Endothelial cell (in vitro differentiated cells): ENCODE results near the gene ANGEL2. TPM values are rescaled to one million over a fixed set of nuclear protein-coding genes. Genes with fewer than 3 reads are reported as not detected.
"Not testable (repeated sequence)": the region's sequence is repeated elsewhere in the genome, so short reads cannot be mapped to it uniquely, and the experiment has no call there.

Source experiments
- DNase-seq: peaks from one replicate; pipeline ENCODE4 v3.0.0; 2021; ENCODE audit warnings: low spot score
- H3K27ac Mint-ChIP-seq: one replicate; pipeline ENCODE4 v1.8.0; 2021; ENCODE audit warnings: mixed read lengths, inconsistent platforms; ENCODE audit not compliant: unreplicated experiment
- H3K27me3 Mint-ChIP-seq: one replicate; pipeline ENCODE4 v1.8.0; 2021; ENCODE audit warnings: mild to moderate bottlenecking, moderate library complexity, mixed read lengths, inconsistent platforms; ENCODE audit not compliant: unreplicated experiment
- H3K36me3 Mint-ChIP-seq: one replicate; pipeline ENCODE4 v1.8.0; 2021; ENCODE audit warnings: mild to moderate bottlenecking, low read depth, mixed read lengths, inconsistent platforms; ENCODE audit not compliant: unreplicated experiment
- H3K4me1 Mint-ChIP-seq: one replicate; pipeline ENCODE4 v1.8.0; 2021; ENCODE audit warnings: mild to moderate bottlenecking, mixed read lengths, inconsistent platforms; ENCODE audit not compliant: unreplicated experiment
- H3K4me3 Mint-ChIP-seq: one replicate; pipeline ENCODE4 v1.8.0; 2021; ENCODE audit warnings: mild to moderate bottlenecking, mixed read lengths, inconsistent platforms; ENCODE audit not compliant: unreplicated experiment
- H3K9me3 Mint-ChIP-seq: one replicate; pipeline ENCODE4 v1.8.0; 2021; ENCODE audit warnings: mixed read lengths, inconsistent platforms; ENCODE audit not compliant: unreplicated experiment
- CTCF ChIP-seq: fragments of 200-600 bp; sonication (generic); IDR thresholded peaks from one replicate; pipeline ENCODE4 v1.5.0; 2021; ENCODE audit warnings: antibody characterized with exemption; ENCODE audit not compliant: unreplicated experiment
- total RNA-seq: library from RNA; stranded (reverse); fragmentation: NEBNext Ultra II Directional; extraction: Animal tissue kit (Norgen Biotek cat#: 25700); gene quantifications from one replicate; pipeline ENCODE4 v1.2.1, GENCODE V29; 2021; ENCODE audit not compliant: unreplicated experiment

ANGEL2 gene
- total RNA-seq, 1 donor from 2014 or later: 32.4 TPM

- no peak for TF ChIP-seq CTCF
- Mint-ChIP-seq H3K9me3 (no peaks in the 10 kb centered on the region), H3K27ac (no peak overlapping the region), H3K4me1 (peaks cover 17% of the 10 kb centered on the region), H3K27me3 (peaks cover 1% of the 10 kb centered on the region), H3K36me3 (peaks cover 8% of the 10 kb centered on the region), H3K4me3 (no peak overlapping the region)
- no peak for DNase-seq
Observed at GRCh38 chr1:212968368-212968863, 47.3 kb downstream of the ANGEL2 start.

- H3K36me3 Mint-ChIP-seq: peaks cover 8% of the 10 kb centered on the region
- peaks cover 1% of the 10 kb centered on the region for H3K27me3 Mint-ChIP-seq
- no peak overlapping the region for H3K4me3 Mint-ChIP-seq
- H3K27ac Mint-ChIP-seq: peak overlapping the region; percentile 1
- peak; percentile 68 for TF ChIP-seq CTCF
- peak; percentile 35 for DNase-seq
- H3K4me1 Mint-ChIP-seq: peaks cover 17% of the 10 kb centered on the region
- H3K9me3 Mint-ChIP-seq: no peaks in the 10 kb centered on the region
Observed at GRCh38 chr1:212967801-212968200, 47.9 kb downstream of the ANGEL2 start.

GRCh38 chr1:212966616-212967015 lies 49.1 kb downstream of the ANGEL2 start:
- Mint-ChIP-seq H3K4me3 (no peak overlapping the region), H3K9me3 (no peaks in the 10 kb centered on the region), H3K27me3 (peaks cover 3% of the 10 kb centered on the region), H3K4me1 (peaks cover 17% of the 10 kb centered on the region), H3K27ac (no peak overlapping the region), H3K36me3 (peaks cover 15% of the 10 kb centered on the region)
- no peak for TF ChIP-seq CTCF
- DNase-seq: no peak

- H3K9me3 Mint-ChIP-seq, DNase-seq, H3K4me3 Mint-ChIP-seq, H3K27ac Mint-ChIP-seq, H3K27me3 Mint-ChIP-seq: not testable (repeated sequence)
- Mint-ChIP-seq H3K36me3 (peaks cover 15% of the 10 kb centered on the region), H3K4me1 (peaks cover 19% of the 10 kb centered on the region)
Observed at GRCh38 chr1:212964993-212965392, 50.7 kb downstream of the ANGEL2 start.

GRCh38 chr1:212964102-212964501 lies 51.6 kb downstream of the ANGEL2 start:
- no peak overlapping the region for H3K4me3 Mint-ChIP-seq
- H3K27me3 Mint-ChIP-seq: peaks cover 7% of the 10 kb centered on the region
- DNase-seq: no peak
- peaks cover 15% of the 10 kb centered on the region for H3K36me3 Mint-ChIP-seq
- no peaks in the 10 kb centered on the region for H3K9me3 Mint-ChIP-seq
- TF ChIP-seq CTCF: no peak
- no peak overlapping the region for H3K27ac Mint-ChIP-seq
- H3K4me1 Mint-ChIP-seq: peaks cover 24% of the 10 kb centered on the region
